Progenitor cell of endocrine pancreas (in vitro differentiated cells): ENCODE data around the gene CDC42. TPM values are rescaled to one million over a fixed set of nuclear protein-coding genes. Genes with fewer than 3 reads are reported as not detected.
A peak's percentile ranks its signal among the peaks of the same experiment; 100 is the strongest.

Source experiments
- DNase-seq: peaks from one replicate; pipeline ENCODE4 v3.0.0; 2021; ENCODE audit warnings: low spot score; ENCODE audit not compliant: unreplicated experiment
- H3K27ac Mint-ChIP-seq: 2 replicates; pipeline ENCODE4 v1.8.0; 2021; ENCODE audit warnings: mild to moderate bottlenecking, moderate library complexity, mixed read lengths
- H3K27me3 Mint-ChIP-seq: 2 replicates; pipeline ENCODE4 v1.8.0; 2021; ENCODE audit warnings: mixed read lengths
- H3K36me3 Mint-ChIP-seq: 2 replicates; pipeline ENCODE4 v1.8.0; 2022; ENCODE audit warnings: mixed read lengths; ENCODE audit not compliant: insufficient read depth
- H3K4me1 Mint-ChIP-seq: 2 replicates; pipeline ENCODE4 v1.8.0; 2021; ENCODE audit warnings: low read depth, mixed read lengths
- H3K4me3 Mint-ChIP-seq: 2 replicates; pipeline ENCODE4 v1.8.0; 2021; ENCODE audit warnings: low read depth, mild to moderate bottlenecking, moderate library complexity, mixed read lengths
- H3K9me3 Mint-ChIP-seq: 2 replicates; pipeline ENCODE4 v1.8.0; 2021; ENCODE audit warnings: low read depth, mixed read lengths
- total RNA-seq: library from RNA; stranded (reverse); gene quantifications from 2 replicates; pipeline ENCODE4 v1.2.1, GENCODE V29; 2021
- TF ChIP-seq, protein P1 (sequence below): fragments of 200-600 bp; sonication (generic); IDR thresholded peaks from one replicate; pipeline ENCODE4 v1.5.0; 2021; ENCODE audit warnings: antibody characterized with exemption, mild to moderate bottlenecking; ENCODE audit not compliant: unreplicated experiment

The CDC42 gene
- total RNA-seq, 1 donor from 2014 or later = 288 TPM

DNA sequence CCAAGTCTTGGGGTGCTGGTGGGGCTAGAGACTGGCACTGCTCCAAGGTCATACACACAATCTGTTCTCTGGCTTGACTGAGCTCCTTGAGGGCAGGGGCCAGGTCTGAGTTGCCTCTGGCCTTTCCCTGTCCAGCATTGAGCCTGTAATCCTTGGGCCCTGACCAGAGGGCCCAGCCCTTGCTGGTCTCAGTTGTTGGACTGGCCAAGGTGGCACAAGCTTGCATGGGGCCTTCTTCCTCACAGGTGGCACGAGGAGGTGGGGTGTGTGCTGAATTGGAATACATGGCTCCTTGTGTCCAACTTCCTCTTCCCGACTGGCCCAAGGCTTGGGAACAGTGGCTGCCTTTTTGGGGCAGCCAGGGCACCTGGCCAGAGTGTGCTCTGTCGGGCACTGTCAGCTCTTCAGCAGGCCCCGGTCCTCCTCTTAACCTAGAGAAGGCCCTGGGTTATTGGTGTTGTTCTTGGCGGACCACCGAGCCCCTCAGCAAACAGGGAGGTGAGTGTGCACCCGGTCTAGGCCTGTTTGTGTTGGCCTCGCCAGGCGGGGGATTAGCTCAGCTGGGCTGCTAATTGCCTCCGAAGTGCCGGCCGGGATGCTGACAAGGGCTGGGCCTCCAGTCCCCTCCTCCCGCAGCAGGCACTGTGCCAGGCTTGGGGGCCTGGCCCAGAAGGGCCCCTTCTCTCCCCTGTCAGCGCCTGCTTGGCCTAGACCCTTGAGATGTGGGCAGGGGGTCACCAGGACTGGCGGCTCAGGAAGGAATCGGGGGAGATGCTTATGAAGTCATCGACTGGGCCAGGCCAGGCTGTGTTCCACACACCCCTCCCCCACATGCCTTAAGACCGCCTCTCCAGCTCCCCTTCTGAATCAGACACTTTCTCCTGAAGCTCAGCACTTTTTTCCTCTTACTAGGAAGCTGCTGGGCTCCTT is 61.8 kb downstream of the CDC42 start:
- Mint-ChIP-seq H3K4me3 (no peak overlapping the region), H3K27ac (peak overlapping the region; percentile 73), H3K36me3 (peaks cover 4% of the 10 kb centered on the region), H3K9me3 (no peaks in the 10 kb centered on the region), H3K4me1 (peaks cover 6% of the 10 kb centered on the region), H3K27me3 (no peaks in the 10 kb centered on the region)
- TF ChIP-seq, protein P1, sequence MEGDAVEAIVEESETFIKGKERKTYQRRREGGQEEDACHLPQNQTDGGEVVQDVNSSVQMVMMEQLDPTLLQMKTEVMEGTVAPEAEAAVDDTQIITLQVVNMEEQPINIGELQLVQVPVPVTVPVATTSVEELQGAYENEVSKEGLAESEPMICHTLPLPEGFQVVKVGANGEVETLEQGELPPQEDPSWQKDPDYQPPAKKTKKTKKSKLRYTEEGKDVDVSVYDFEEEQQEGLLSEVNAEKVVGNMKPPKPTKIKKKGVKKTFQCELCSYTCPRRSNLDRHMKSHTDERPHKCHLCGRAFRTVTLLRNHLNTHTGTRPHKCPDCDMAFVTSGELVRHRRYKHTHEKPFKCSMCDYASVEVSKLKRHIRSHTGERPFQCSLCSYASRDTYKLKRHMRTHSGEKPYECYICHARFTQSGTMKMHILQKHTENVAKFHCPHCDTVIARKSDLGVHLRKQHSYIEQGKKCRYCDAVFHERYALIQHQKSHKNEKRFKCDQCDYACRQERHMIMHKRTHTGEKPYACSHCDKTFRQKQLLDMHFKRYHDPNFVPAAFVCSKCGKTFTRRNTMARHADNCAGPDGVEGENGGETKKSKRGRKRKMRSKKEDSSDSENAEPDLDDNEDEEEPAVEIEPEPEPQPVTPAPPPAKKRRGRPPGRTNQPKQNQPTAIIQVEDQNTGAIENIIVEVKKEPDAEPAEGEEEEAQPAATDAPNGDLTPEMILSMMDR = no peak
- no peak for DNase-seq

DNA sequence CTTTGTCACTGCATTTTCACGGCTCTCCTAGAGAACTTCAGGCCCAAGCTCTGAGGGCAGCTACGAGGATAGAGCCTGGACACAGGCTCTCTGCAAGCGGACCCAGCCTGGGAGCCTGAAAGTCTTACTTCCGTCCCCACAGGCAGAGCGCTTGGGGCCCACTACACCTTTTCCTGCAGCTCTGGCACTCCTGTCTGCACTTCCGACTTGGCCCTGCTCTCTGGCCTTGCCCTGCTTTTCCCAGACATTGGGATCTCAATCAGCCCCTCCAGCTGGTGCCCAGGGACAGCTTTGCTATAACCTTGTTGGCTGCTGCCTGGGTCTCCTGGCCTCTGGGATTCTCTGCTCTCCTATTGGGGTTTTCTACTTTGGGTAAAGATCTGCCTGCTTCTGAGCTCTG is 62.8 kb downstream of the CDC42 start:
- peaks cover 6% of the 10 kb centered on the region for H3K36me3 Mint-ChIP-seq
- H3K4me3 Mint-ChIP-seq = no peak overlapping the region
- no peak for DNase-seq

DNA sequence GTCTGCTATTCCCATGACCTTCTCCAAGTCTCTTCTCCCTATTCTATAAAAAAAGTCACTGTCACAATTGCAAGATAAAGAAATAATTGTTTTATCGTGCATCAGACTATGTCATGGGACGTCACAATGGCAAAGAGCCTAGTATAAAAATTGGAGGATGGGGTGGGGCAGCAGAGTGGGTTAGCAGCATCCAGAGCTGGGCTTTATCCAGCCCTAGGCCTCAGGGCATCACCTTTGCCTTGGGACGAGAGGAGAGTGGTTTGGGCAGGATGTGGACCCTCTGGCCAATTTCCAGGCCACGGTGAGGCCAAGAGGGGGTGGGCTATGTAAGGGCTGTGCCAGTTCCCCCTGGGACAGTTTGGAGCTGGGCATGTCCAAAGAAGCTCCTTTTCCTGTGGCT is 64.7 kb downstream of the CDC42 start:
- H3K4me1 Mint-ChIP-seq = peaks cover 6% of the 10 kb centered on the region
- H3K9me3 Mint-ChIP-seq = no peaks in the 10 kb centered on the region
- no peak overlapping the region for H3K4me3 Mint-ChIP-seq
- H3K27me3 Mint-ChIP-seq = no peaks in the 10 kb centered on the region
- TF ChIP-seq, protein P1 = no peak
- peaks cover 9% of the 10 kb centered on the region for H3K36me3 Mint-ChIP-seq
- H3K27ac Mint-ChIP-seq = peak overlapping the region; percentile 50
- DNase-seq = no peak

More for the DNA sequence above, 62.8 kb downstream of the CDC42 start:
- Mint-ChIP-seq H3K4me1 (peaks cover 6% of the 10 kb centered on the region), H3K27me3 (no peaks in the 10 kb centered on the region), H3K27ac (peak overlapping the region; percentile 40), H3K9me3 (no peaks in the 10 kb centered on the region)
- TF ChIP-seq, protein P1 = no peak

DNA sequence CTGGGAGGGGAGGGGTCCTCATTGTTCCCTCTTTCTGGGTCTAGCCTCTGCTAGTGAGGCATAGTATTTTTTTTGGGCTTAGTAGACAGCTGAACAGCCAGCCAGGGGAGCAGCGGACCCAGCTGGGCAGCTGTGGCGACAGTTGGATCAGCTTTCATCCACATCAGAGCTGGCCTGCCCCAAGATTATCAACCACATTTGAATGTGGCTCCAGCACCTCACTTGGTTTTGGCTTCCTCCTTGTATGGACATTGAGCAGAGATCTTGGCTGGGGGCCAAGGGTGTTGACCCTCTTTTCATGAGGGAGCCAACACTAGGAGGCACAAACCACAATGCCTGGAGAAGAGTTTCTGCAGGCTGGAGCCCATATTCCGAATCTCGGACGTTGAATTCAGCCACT is 65.3 kb downstream of the CDC42 start:
- peaks cover 7% of the 10 kb centered on the region for H3K4me1 Mint-ChIP-seq
- no peak for DNase-seq
- H3K4me3 Mint-ChIP-seq = no peak overlapping the region
- H3K27me3 Mint-ChIP-seq = no peaks in the 10 kb centered on the region
- no peak overlapping the region for H3K27ac Mint-ChIP-seq
- peaks cover 9% of the 10 kb centered on the region for H3K36me3 Mint-ChIP-seq
- H3K9me3 Mint-ChIP-seq = no peaks in the 10 kb centered on the region
- TF ChIP-seq, protein P1 = no peak

DNA sequence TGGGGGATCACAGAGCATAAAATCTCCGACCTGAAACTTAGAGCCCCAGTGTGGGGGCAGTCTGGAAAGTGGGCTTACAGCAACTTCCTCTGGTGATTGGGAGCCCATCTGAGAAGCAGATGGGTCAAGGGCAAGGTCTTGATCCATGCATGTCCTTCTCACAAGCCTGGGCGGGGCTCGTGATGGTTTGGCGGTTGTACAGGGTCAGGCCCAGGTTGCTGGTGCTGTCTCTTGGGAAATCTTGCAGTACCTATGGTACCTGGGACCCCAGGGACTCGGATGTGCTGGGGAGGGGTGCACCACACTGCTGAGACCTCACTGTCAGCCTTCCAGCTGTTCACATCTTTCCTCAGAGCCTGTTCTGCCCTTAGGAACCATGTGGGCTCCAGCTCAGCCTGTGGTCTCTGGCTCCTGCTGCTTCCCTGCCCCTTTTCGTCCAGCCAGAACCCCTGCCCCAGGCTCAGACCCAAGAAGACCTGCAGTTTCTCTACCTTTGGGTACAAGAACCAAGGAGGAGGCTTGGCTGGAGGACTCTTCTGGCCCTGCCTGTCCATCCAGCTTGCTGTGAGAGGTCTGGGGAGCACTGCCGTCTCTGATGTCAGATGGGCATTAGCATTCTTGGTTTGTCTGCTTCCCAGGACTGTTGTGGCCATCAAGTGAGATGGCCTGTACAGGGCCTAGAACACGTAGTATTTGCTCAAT is 65.9 kb downstream of the CDC42 start:
- H3K4me1 Mint-ChIP-seq = peaks cover 7% of the 10 kb centered on the region
- H3K9me3 Mint-ChIP-seq = no peaks in the 10 kb centered on the region
- H3K36me3 Mint-ChIP-seq = peaks cover 7% of the 10 kb centered on the region
- H3K4me3 Mint-ChIP-seq = no peak overlapping the region
- no peak for DNase-seq
- H3K27ac Mint-ChIP-seq = no peak overlapping the region
- no peaks in the 10 kb centered on the region for H3K27me3 Mint-ChIP-seq
- TF ChIP-seq, protein P1 = no peak
